K562 (cell line): ENCODE results near the gene UGT1A10. TPM values are rescaled to one million over a fixed set of nuclear protein-coding genes. Genes with fewer than 3 reads are reported as not detected.

Source experiments
- CCNT2 ChIP-seq: IDR thresholded peaks from 2 replicates; pipeline ENCODE4 v1.6.1; 2011; ENCODE audit warnings: borderline replicate concordance, low read depth, mild to moderate bottlenecking, moderate library complexity, mixed read lengths, low read length; ENCODE audit not compliant: insufficient read length; ENCODE audit errors: extremely low read depth
- FOXO4 ChIP-seq: fragments of 450-650 bp; formaldehyde crosslinking; IDR thresholded peaks from 2 replicates; pipeline ENCODE4 v1.4.0; 2020; ENCODE audit warnings: mild to moderate bottlenecking, moderate library complexity
- IRF9 ChIP-seq: fragments of 450-650 bp; IDR thresholded peaks from 2 replicates; pipeline ENCODE4 v1.6.1; 2016; ENCODE audit warnings: missing biosample characterization, missing genetic modification characterization
- RBM25 ChIP-seq: fragments of 200-400 bp; formaldehyde crosslinking; IDR thresholded peaks from 2 replicates; pipeline ENCODE4 v1.6.1; 2018; ENCODE audit warnings: low read length, low read depth, moderate library complexity; ENCODE audit not compliant: severe bottlenecking
- SAFB2 ChIP-seq: fragments of 200-400 bp; formaldehyde crosslinking; IDR thresholded peaks from 2 replicates; pipeline ENCODE4 v1.6.1; 2018; ENCODE audit warnings: borderline replicate concordance, low read length, low read depth, moderate library complexity; ENCODE audit not compliant: severe bottlenecking
- SMAD3 ChIP-seq: fragments of 450-650 bp; formaldehyde crosslinking; conservative IDR thresholded peaks from 2 replicates; pipeline ENCODE4 v1.4.0; 2020; ENCODE audit warnings: mild to moderate bottlenecking
- TAF1 ChIP-seq: IDR thresholded peaks from 2 replicates; pipeline ENCODE4 v1.6.1; 2011; ENCODE audit warnings: mild to moderate bottlenecking, low read length, moderate library complexity; ENCODE audit not compliant: insufficient read depth, control insufficient read depth, severe bottlenecking; ENCODE audit errors: extremely low read depth
- TFE3 ChIP-seq: fragments of 450-650 bp; formaldehyde crosslinking; IDR thresholded peaks from 2 replicates; pipeline ENCODE4 v1.4.0; 2020; ENCODE audit warnings: mild to moderate bottlenecking, mixed read lengths
- ZNF311 ChIP-seq: fragments of 250-450 bp; sonication (Bioruptor Pico); IDR thresholded peaks from 2 replicates; pipeline ENCODE4 v1.4.0; 2020; ENCODE audit warnings: mild to moderate bottlenecking, moderate library complexity
- ZNF318 ChIP-seq, 2 experiments: fragments of 450-650 bp; IDR thresholded peaks; 2 replicates each; pipeline ENCODE4 v1.6.1; 2016; ENCODE audit warnings: mild to moderate bottlenecking in 2 of 2, borderline replicate concordance in 1 of 2, low read depth in 1 of 2, moderate library complexity in 1 of 2
- polyA plus RNA-seq, 8 experiments: library from polyadenylated mRNA; depleted of rRNA in 4 of 8; stranded (reverse) in 5 of 8; unstranded in 3 of 8; fragments of >200 nt; fragmentation: Nextera tagmentation in 2 of 8; fragmentation: Illumina TruSeq in 1 of 8; extraction: Ambion mirVana in 2 of 8; extraction: Trizol in 1 of 8; gene quantifications; 2 replicates each; pipeline versions ENCODE4 v1.2.1 to v1.2.3, GENCODE V29; 2011 to 2014; ENCODE audit warnings: inconsistent platforms in 1 of 8, missing spikeins in 1 of 8
- total RNA-seq, 7 experiments: library from RNA; depleted of rRNA in 6 of 7; stranded (reverse); fragments of >200 nt in 6 of 7; fragmentation: Illumina TruSeq in 2 of 7; extraction: Trizol in 2 of 7; gene quantifications; 2 replicates each; pipeline versions ENCODE4 v1.2.1 to v1.2.3, GENCODE V29; 2011 to 2021; ENCODE audit warnings: low replicate concordance in 1 of 7

UGT1A10 gene
- total and polyA plus RNA-seq, 9 of the 15 experiments (the other 6 are each of a cell fraction or from before 2014, with no cell fraction given): not detected

DNA sequence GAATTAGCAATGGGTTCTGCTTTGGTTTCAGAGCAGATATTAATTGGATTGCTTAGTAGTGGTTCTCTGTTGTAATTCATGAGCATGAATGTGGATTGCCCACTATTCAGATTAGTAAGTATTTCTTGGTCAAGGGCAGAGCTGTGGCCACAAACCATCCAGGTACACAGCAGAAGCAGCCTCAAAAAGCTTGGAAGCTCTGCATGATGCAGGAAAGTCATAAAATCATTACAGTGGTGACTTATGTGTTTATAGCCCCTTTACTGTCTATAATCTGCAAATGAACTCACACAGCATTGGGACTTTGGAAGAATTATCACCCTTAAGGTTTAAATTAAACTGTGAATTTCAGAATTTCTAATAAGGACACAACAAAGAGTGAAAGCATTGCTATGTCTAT lies 121.9 kb downstream of the UGT1A10 start (continued):
- TF ChIP-seq FOXO4 (CRISPR knock-in tag): no peak
- TF ChIP-seq SMAD3 (CRISPR knock-in tag): no peak
- no peak for TF ChIP-seq RBM25
- no peak for TF ChIP-seq TFE3 (CRISPR knock-in tag)
- no peak for TF ChIP-seq ZNF311 (CRISPR knock-in tag)
- no peak for TF ChIP-seq SAFB2
- TF ChIP-seq IRF9 (tag): no peak
- no peak for TF ChIP-seq ZNF318 (IDR thresholded peaks at IDR 0.05; ENCODE audit: borderline replicate concordance in 1 of 2, low read depth in 1 of 2)
- no peak for TF ChIP-seq CCNT2
- TF ChIP-seq TAF1: no peak
